GM12878 (cell line): Measurements from ENCODE around the gene SNX7.

Experiments used
- BRCA1 ChIP-seq: IDR thresholded peaks from 2 replicates; pipeline ENCODE4 v1.6.1; 2011; ENCODE audit warnings: low read depth, low read length, improper control_type of control experiment
- CHD4 ChIP-seq: fragments of 200-600 bp; sonication (generic); IDR thresholded peaks from 2 replicates; pipeline ENCODE4 v1.6.1; 2016; ENCODE audit warnings: mild to moderate bottlenecking
- EZH2 ChIP-seq: IDR thresholded peaks from 2 replicates; pipeline ENCODE4 v1.6.1; 2012; ENCODE audit warnings: low read depth, mild to moderate bottlenecking, control low read depth, inconsistent platforms, low read length, borderline replicate concordance; ENCODE audit not compliant: control insufficient read depth
- GABPA ChIP-seq: IDR thresholded peaks from 2 replicates; pipeline ENCODE4 v1.6.1; 2014; ENCODE audit warnings: antibody characterized with exemption, low read depth, mild to moderate bottlenecking, inconsistent platforms
- MEF2A ChIP-seq: IDR thresholded peaks from 2 replicates; pipeline ENCODE4 v1.6.1; 2011; ENCODE audit warnings: low read depth, mild to moderate bottlenecking, low read length, moderate library complexity; ENCODE audit not compliant: insufficient read depth
- MYC ChIP-seq: IDR thresholded peaks from 2 replicates; pipeline ENCODE4 v1.6.1; 2011; ENCODE audit warnings: mild to moderate bottlenecking, low read length, moderate library complexity, inconsistent platforms; ENCODE audit not compliant: insufficient read depth, insufficient replicate concordance, insufficient read length, severe bottlenecking
- RFX5 ChIP-seq: IDR thresholded peaks from 2 replicates; pipeline ENCODE4 v1.6.1; 2011; ENCODE audit warnings: low read depth, low read length, improper control_type of control experiment
- YY1 ChIP-seq: IDR thresholded peaks from 2 replicates; pipeline ENCODE4 v1.6.1; 2011; ENCODE audit warnings: low read depth, mild to moderate bottlenecking, low read length
- TF ChIP-seq, protein P1 (sequence below): fragments of 150-350 bp; IDR thresholded peaks from 2 replicates; pipeline ENCODE4 v1.6.1; 2014; ENCODE audit warnings: mild to moderate bottlenecking, low read depth, low read length
- TF ChIP-seq, protein P2 (sequence below): IDR thresholded peaks from 2 replicates; pipeline ENCODE4 v1.6.1; 2012; ENCODE audit warnings: low read depth, low read length, improper control_type of control experiment
- TF ChIP-seq, protein P3 (sequence below), 3 experiments: IDR thresholded peaks in 2 of 3; conservative IDR thresholded peaks in 1 of 3; 2 replicates each; pipeline ENCODE4 v1.5.1; 2011; ENCODE audit warnings: low read depth in 3 of 3, low read length in 3 of 3, mild to moderate bottlenecking in 3 of 3, control low read depth in 2 of 3, moderate library complexity in 2 of 3, inconsistent platforms in 1 of 3, mixed read lengths in 1 of 3; ENCODE audit not compliant: control insufficient read depth in 2 of 3, insufficient read depth in 1 of 3; ENCODE audit errors: extremely low read depth in 1 of 3

DNA sequence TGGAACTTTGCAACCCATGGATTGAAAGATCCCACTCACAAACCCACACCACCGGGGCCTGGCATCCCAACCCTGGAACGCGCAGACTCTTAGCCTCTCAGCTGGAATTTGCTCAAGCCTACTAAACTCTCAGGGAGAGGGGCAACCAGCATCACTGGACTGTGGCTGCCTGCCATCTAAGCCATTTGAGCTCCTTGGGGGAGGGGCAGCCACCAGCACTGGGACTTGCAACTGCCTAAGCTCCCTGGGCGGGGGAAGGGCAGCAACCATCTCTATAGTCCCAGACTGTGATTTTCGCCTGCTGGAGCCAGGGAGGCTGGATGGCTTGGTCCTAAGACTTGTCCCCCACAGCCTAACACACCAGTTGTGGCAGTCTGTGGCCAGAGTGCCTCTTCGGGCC, 122.3 kb downstream of the SNX7 start:
- TF ChIP-seq GABPA = no peak
- TF ChIP-seq YY1 = no peak
- TF ChIP-seq, protein P1, sequence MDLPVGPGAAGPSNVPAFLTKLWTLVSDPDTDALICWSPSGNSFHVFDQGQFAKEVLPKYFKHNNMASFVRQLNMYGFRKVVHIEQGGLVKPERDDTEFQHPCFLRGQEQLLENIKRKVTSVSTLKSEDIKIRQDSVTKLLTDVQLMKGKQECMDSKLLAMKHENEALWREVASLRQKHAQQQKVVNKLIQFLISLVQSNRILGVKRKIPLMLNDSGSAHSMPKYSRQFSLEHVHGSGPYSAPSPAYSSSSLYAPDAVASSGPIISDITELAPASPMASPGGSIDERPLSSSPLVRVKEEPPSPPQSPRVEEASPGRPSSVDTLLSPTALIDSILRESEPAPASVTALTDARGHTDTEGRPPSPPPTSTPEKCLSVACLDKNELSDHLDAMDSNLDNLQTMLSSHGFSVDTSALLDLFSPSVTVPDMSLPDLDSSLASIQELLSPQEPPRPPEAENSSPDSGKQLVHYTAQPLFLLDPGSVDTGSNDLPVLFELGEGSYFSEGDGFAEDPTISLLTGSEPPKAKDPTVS = no peak
- TF ChIP-seq MEF2A = no peak
- TF ChIP-seq, protein P2, sequence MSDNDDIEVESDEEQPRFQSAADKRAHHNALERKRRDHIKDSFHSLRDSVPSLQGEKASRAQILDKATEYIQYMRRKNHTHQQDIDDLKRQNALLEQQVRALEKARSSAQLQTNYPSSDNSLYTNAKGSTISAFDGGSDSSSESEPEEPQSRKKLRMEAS = no peak
- TF ChIP-seq RFX5 = no peak
- no peak for TF ChIP-seq CHD4
- no peak for TF ChIP-seq BRCA1
- TF ChIP-seq, protein P3, sequence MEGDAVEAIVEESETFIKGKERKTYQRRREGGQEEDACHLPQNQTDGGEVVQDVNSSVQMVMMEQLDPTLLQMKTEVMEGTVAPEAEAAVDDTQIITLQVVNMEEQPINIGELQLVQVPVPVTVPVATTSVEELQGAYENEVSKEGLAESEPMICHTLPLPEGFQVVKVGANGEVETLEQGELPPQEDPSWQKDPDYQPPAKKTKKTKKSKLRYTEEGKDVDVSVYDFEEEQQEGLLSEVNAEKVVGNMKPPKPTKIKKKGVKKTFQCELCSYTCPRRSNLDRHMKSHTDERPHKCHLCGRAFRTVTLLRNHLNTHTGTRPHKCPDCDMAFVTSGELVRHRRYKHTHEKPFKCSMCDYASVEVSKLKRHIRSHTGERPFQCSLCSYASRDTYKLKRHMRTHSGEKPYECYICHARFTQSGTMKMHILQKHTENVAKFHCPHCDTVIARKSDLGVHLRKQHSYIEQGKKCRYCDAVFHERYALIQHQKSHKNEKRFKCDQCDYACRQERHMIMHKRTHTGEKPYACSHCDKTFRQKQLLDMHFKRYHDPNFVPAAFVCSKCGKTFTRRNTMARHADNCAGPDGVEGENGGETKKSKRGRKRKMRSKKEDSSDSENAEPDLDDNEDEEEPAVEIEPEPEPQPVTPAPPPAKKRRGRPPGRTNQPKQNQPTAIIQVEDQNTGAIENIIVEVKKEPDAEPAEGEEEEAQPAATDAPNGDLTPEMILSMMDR (IDR thresholded peaks at IDR 0.05 in 2 of 3, conservative IDR thresholded peaks at IDR 0.05 in 1 of 3; ENCODE audit: control insufficient read depth in 2 of 3, extremely low read depth in 1 of 3, insufficient read depth in 1 of 3, low read depth in 3 of 3, low read length in 3 of 3) = no peak
- no peak for TF ChIP-seq MYC
- TF ChIP-seq EZH2 = no peak
